Stimulated activated CD8-positive, alpha-beta memory T cell treated with anti-CD3 and anti-CD28 coated beads, Interleukin-2, amount 100 ng/mL, for 48 hours (primary cell): Measurements from ENCODE around the gene KLHDC4.
"Not testable (repeated sequence)": the region's sequence is repeated elsewhere in the genome, so short reads cannot be mapped to it uniquely, and the experiment has no call there.

Experiments used
- DNase-seq, 2 donors: peaks; one replicate each; pipeline ENCODE4 v3.0.0-alpha.2; 2020; ENCODE audit warnings: low read depth in 2 of 2

The KLHDC4 gene

GRCh38 chr16:87742781-87743490 lies 22.9 kb downstream of the KLHDC4 start:
- DNase-seq, result no peak

- DNase-seq, result no peak
Measured at GRCh38 chr16:87741700-87742415, 23.9 kb downstream of the KLHDC4 start.

DNA sequence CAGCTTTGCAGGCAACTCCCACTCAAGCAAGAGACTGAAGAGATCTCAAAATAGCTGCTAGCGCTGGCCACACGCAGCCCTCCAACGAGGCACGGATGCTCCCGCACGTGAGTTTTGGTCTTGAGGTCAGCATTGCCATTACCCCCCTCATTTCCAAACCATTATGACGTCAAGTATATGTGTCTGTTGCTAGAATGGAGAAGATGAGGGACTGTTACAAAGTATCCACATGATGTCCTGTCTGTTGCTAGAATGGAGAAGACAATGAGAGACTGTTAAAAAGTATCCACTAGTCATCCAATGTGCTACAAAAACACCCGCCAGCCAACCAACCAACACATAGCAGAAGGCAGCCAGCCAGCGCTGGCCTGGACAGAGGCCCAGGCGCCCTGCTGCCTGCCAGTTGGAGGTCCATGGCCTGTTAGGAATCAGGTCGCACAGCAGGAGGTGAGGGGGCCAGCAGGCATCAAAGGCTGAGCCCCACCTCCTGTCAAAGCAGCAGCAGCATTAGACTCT lies 24.8 kb downstream of the KLHDC4 start:
- no peak for DNase-seq

DNA sequence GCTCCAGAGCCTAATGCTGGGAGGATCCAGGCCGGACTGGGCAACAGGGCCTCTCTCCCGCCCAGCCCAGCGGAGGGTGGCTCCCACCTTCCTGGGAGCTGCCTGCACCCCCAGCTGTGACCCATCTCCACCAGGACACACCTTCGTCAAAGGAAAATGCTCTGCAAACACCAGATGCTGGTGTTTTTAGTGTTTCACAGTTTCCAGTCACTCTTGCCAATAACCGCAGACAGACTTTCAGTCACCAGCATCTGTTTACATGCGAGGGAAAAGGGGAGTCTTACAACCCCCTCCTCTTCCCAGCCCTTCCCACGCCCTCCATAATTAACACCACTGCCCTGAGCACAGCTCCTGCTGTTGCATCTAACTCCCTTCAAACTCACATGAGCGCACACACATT lies 25.3 kb downstream of the KLHDC4 start:
- DNase-seq, result no peak

DNA sequence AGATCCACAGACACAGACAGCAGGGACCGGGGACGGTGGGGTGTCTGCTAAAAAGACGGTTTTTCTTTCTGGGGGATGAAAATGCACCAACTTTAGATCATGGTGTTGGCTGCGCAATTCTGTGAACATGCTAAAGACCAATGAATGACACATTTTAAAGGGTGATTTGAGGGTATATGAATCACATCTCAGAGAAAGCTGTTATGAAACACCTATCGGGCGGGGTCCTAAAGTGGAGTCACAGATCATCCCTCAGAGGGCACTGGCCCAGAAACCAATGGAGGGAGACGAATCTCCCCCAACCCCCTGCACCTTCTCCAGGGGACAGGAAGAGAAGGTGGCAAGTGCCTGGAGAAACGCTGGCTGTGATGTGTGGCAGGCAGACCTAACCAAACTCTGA lies 26.0 kb downstream of the KLHDC4 start:
- DNase-seq, result no peak

DNA sequence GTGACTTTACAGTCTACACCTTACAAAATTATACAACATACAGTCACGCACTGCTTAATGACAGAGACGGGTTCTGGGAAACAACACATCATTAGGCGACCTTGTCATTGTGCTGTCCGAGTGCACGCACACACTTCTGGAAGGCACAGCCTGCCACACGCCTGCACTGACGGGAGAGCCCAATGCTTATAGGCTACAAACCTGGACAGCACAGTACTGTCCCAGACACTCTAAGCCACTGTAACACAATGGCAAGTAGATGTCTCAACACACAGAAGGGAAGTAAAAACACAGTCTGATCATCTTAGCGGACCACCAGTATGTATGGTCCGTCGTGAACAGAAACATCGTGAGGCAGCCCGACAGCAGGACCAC lies 29.8 kb downstream of the KLHDC4 start:
- DNase-seq, result no peak

- no peak for DNase-seq
Measured at GRCh38 chr16:87735270-87736007, 30.3 kb downstream of the KLHDC4 start.

- DNase-seq, result no peak
Measured at GRCh38 chr16:87734644-87735043, 31.1 kb downstream of the KLHDC4 start.

- no peak for DNase-seq
Measured at GRCh38 chr16:87733190-87733589, 32.6 kb downstream of the KLHDC4 start.

GRCh38 chr16:87731607-87732006 lies 34.2 kb downstream of the KLHDC4 start:
- DNase-seq, result no peak

DNA sequence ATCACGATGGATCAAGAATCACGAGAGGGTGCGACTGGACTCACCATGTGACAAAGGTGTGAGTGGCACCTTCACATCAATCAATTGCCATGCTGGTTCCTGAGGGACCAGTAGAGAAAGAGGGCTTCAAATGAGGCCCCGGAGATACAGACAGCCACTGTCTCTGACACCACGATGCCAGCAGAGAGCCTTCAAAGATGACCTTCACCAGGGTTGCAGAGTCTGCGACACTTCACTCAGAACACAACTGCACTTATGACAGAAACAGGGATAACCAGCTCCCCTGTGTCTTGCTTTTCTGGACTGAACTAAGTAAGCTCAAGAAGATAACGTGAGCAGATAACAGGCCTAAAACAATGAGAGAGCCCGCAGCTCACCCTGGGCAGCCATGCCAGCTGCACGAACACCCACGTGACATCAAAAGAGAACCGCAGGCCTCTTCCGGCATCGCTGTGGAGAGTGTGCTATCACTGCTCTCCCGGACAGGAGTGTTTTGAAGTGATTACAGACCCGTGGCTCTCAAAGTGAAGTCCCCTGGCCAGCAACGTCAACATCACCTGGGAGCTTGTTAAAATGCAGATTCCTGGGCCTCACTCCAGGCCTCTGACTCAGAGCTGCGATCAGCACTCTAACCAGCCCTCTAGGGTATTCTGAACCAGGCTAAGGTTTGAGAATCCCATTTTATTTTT lies 36.4 kb downstream of the KLHDC4 start:
- no peak for DNase-seq

GRCh38 chr16:87728026-87728425 lies 37.8 kb downstream of the KLHDC4 start:
- no peak for DNase-seq

- DNase-seq, result no peak
Measured at GRCh38 chr16:87727346-87727745, 38.4 kb downstream of the KLHDC4 start.

DNA sequence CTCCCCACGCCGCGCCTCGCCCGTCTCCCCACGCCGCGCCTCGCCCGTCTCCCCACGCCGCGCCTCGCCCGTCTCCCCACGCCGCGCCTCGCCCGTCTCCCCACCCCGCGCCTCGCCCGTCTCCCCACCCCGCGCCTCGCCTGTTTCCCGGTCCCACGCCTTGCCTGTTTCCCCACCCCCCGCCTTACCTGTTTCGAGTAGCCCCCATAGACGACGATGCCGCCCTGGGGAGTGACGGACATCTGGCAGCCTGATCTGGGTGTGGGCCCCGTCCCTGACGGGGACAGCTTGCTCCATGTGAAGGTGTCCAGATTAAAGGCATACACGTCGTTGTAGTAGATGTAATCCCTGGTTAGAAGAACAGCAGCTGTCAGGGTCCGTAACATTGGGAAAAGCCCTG lies 39.2 kb downstream of the KLHDC4 start:
- not testable (repeated sequence) for DNase-seq

- DNase-seq, result no peak
Measured at GRCh38 chr16:87725596-87726235, 40.1 kb downstream of the KLHDC4 start.

GRCh38 chr16:87724490-87725291 lies 41.1 kb downstream of the KLHDC4 start:
- no peak for DNase-seq

DNA sequence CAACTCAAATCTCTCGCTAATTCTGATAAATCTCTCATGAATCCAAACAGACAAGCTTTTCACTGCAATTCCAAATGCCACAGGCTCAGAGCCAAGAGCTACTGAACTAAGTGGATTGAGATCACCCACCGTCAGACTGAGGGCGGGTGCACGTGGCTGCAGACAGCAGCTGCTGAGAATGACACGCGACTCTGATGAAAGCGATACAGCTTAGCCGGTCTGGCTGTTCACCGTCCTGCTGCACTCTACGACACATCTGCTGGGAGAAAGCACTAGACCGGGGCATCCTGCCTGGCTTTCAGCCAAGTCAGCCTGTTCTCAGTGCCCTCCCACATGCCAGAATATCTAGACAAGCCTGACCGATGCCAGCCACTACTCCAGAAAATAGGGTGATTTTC lies 42.6 kb downstream of the KLHDC4 start:
- no peak for DNase-seq

DNA sequence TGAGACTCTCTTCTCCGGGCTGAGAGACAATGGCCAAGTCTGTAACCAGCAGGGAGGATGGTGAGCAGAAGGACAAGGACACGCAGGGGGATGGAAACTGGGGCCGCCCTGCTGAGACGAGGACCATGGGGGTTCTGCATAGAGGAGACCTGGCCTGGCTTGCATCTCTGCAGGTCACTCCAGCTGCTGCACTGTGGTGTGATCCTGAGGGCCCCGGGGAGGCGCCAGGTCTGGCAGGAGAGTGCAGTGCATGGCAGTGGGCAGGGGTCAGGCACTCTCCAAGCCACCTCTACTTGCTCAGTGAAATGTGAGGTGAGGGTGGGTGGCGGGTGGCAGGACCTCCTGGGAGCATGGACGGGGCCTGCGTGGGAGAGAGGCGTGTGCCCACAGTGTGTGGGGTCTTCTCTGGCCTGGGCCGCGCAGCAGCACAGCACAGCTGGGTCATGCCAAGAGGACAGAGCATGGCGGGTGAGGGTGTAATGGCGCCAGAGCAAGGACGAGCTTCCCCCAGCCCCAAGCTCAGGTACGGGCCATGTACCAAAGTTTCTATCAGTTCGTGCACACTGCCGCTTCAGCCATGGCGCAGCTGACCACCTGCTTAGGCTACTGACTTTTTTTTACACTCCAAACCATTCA lies 43.1 kb downstream of the KLHDC4 start:
- DNase-seq, result no peak

- no peak for DNase-seq
Measured at GRCh38 chr16:87721622-87722585, 43.9 kb downstream of the KLHDC4 start.
